ENCODE results near the gene BRD9.
"Not testable (repeated sequence)": the region's sequence is repeated elsewhere in the genome, so short reads cannot be mapped to it uniquely, and the experiment has no call there.

GRCh38 chr5:840974-841435 lies 51.6 kb downstream of the BRD9 start:
- TF ChIP-seq CTCF (IDR thresholded peaks at IDR 0.05; ENCODE audit: extremely low read depth in 1 of 2, insufficient read depth in 1 of 2, low read depth in 1 of 2, low read length in 2 of 2); EZH2 (IDR thresholded peaks at IDR 0.05; ENCODE audit: borderline replicate concordance, low read depth, low read length, severe bottlenecking); GATA2 (IDR thresholded peaks at IDR 0.05; ENCODE audit: insufficient read depth, insufficient read length, low read depth, low read length); POLR2A (IDR thresholded peaks at IDR 0.05; ENCODE audit: low read depth, low read length): not testable (repeated sequence)

All from endothelial cell of umbilical vein (primary cell).